ENCODE measurements around the gene OPCML. TPM values are rescaled to one million over a fixed set of nuclear protein-coding genes. Genes with fewer than 3 reads are reported as not detected.

Gene OPCML
- total and polyA plus RNA-seq, 7 experiments from 2014 or later: not detected

- DNase-seq (no peak), ATAC-seq (no peak)
- no peak overlapping the region for H3K4me3 ChIP-seq (ENCODE audit: low read length)
- Mint-ChIP-seq H3K27me3 (peaks cover 18 to 44% (median 44%) of the 10 kb centered on the region in 5 donors), H3K27ac (no peak overlapping the region), H3K4me1 (peaks cover 0 to 15% (median 3%) of the 10 kb centered on the region in 7 donors), H3K4me3 (no peak overlapping the region), H3K36me3 (no peaks in the 10 kb centered on the region), H3K9me3 (peaks cover 0 to 16% (median under 1%) of the 10 kb centered on the region in 11 donors)
- no peaks in the 10 kb centered on the region for H3K9me3 ChIP-seq (ENCODE audit: control insufficient read depth in 2 of 3, low read length in 3 of 3)
- ChIA-PET CTCF (no interaction called here), POLR2A (no interaction called here)
- intact Hi-C loops (cut with micrococcal nuclease): no loop called here
- no peak overlapping the region for H3K27ac ChIP-seq (ENCODE audit: low read depth, low read length)
- no peaks in the 10 kb centered on the region for H3K36me3 ChIP-seq (ENCODE audit: control insufficient read depth in 2 of 3, insufficient read depth in 3 of 3, low read length in 3 of 3)
- H3K27me3 ChIP-seq (ENCODE audit: control insufficient read depth in 2 of 2, insufficient read depth in 2 of 2, low read length in 2 of 2): no peaks in the 10 kb centered on the region
- no peaks in the 10 kb centered on the region for H3K4me1 ChIP-seq (ENCODE audit: control insufficient read depth in 2 of 2, insufficient read depth in 2 of 2, low read length in 2 of 2)
Observed at GRCh38 chr11:133086518-133086917, 445.8 kb downstream of the OPCML start.

- no peaks in the 10 kb centered on the region for H3K36me3 ChIP-seq (ENCODE audit: control insufficient read depth in 2 of 3, insufficient read depth in 3 of 3, low read length in 3 of 3)
- Mint-ChIP-seq H3K27me3 (peaks cover 27 to 61% (median 42%) of the 10 kb centered on the region in 5 donors), H3K4me3 (peak overlapping the region in 2 of 10 donors; percentile 15 to 47), H3K4me1 (peaks cover 0 to 15% (median 3%) of the 10 kb centered on the region in 7 donors), H3K9me3 (peaks cover 0 to 14% (median 3%) of the 10 kb centered on the region in 11 donors), H3K36me3 (peaks cover 0 to 4% (median 0%) of the 10 kb centered on the region in 5 donors), H3K27ac (no peak overlapping the region)
- DNase-seq (peak in 8 of 9 donors; percentile 5 to 83 (median 24)), ATAC-seq (peak; percentile 81)
- no peak overlapping the region for H3K4me3 ChIP-seq (ENCODE audit: low read length)
- no peaks in the 10 kb centered on the region for H3K27me3 ChIP-seq (ENCODE audit: control insufficient read depth in 2 of 2, insufficient read depth in 2 of 2, low read length in 2 of 2)
- ChIA-PET CTCF (no interaction called here), POLR2A (no interaction called here)
- intact Hi-C loops (cut with micrococcal nuclease): loop anchor here in 1 of 2 donors (2.0 kb wide), 1 partner anchor 80 kb away; no protein-coding TSS in a partner anchor
- peaks cover 0 to 5% (median 0%) of the 10 kb centered on the region in 3 experiments for H3K9me3 ChIP-seq (ENCODE audit: control insufficient read depth in 2 of 3, low read length in 3 of 3)
- no peak overlapping the region for H3K27ac ChIP-seq (ENCODE audit: low read depth, low read length)
- no peaks in the 10 kb centered on the region for H3K4me1 ChIP-seq (ENCODE audit: control insufficient read depth in 2 of 2, insufficient read depth in 2 of 2, low read length in 2 of 2)
Observed at GRCh38 chr11:133082841-133083488, 449.3 kb downstream of the OPCML start.

GRCh38 chr11:133082453-133082781 lies 449.9 kb downstream of the OPCML start:
- CTCF ChIA-PET: no interaction called here

GRCh38 chr11:133081730-133082452 lies 450.4 kb downstream of the OPCML start:
- CTCF ChIA-PET: no interaction called here

More at GRCh38 chr11:133082453-133082781, 449.9 kb downstream of the OPCML start:
- POLR2A ChIA-PET: no interaction called here
- Mint-ChIP-seq H3K36me3 (peaks cover 0 to 4% (median 0%) of the 10 kb centered on the region in 5 donors), H3K9me3 (peaks cover 0 to 14% (median 3%) of the 10 kb centered on the region in 11 donors), H3K4me3 (no peak overlapping the region), H3K27me3 (peaks cover 27 to 62% (median 43%) of the 10 kb centered on the region in 5 donors), H3K27ac (no peak overlapping the region), H3K4me1 (peaks cover 0 to 15% (median 3%) of the 10 kb centered on the region in 7 donors)
- H3K9me3 ChIP-seq (ENCODE audit: control insufficient read depth in 2 of 3, low read length in 3 of 3): peaks cover 0 to 5% (median 0%) of the 10 kb centered on the region in 3 experiments
- no peak overlapping the region for H3K4me3 ChIP-seq (ENCODE audit: low read length)
- intact Hi-C loops (cut with micrococcal nuclease): loop anchor here in 1 of 2 donors (2.0 kb wide), 1 partner anchor 80 kb away; no protein-coding TSS in a partner anchor
- ATAC-seq (no peak), DNase-seq (peak in 1 of 9 donors; percentile 38)
- H3K27me3 ChIP-seq (ENCODE audit: control insufficient read depth in 2 of 2, insufficient read depth in 2 of 2, low read length in 2 of 2): no peaks in the 10 kb centered on the region
- no peaks in the 10 kb centered on the region for H3K4me1 ChIP-seq (ENCODE audit: control insufficient read depth in 2 of 2, insufficient read depth in 2 of 2, low read length in 2 of 2)
- H3K27ac ChIP-seq (ENCODE audit: low read depth, low read length): no peak overlapping the region
- no peaks in the 10 kb centered on the region for H3K36me3 ChIP-seq (ENCODE audit: control insufficient read depth in 2 of 3, insufficient read depth in 3 of 3, low read length in 3 of 3)

GRCh38 chr11:133081020-133081419 lies 451.3 kb downstream of the OPCML start:
- no peaks in the 10 kb centered on the region for H3K36me3 ChIP-seq (ENCODE audit: control insufficient read depth in 2 of 3, insufficient read depth in 3 of 3, low read length in 3 of 3)
- ChIA-PET POLR2A (no interaction called here), CTCF (no interaction called here)
- H3K27me3 ChIP-seq (ENCODE audit: control insufficient read depth in 2 of 2, insufficient read depth in 2 of 2, low read length in 2 of 2): no peaks in the 10 kb centered on the region
- Mint-ChIP-seq H3K27me3 (peaks cover 27 to 52% (median 39%) of the 10 kb centered on the region in 5 donors), H3K27ac (no peak overlapping the region), H3K4me1 (peaks cover 0 to 15% (median 3%) of the 10 kb centered on the region in 7 donors), H3K36me3 (peaks cover 0 to 4% (median 0%) of the 10 kb centered on the region in 5 donors), H3K4me3 (no peak overlapping the region), H3K9me3 (peaks cover 0 to 14% (median 3%) of the 10 kb centered on the region in 11 donors)
- H3K4me1 ChIP-seq (ENCODE audit: control insufficient read depth in 2 of 2, insufficient read depth in 2 of 2, low read length in 2 of 2): no peaks in the 10 kb centered on the region
- intact Hi-C loops (cut with micrococcal nuclease): no loop called here
- DNase-seq (no peak), ATAC-seq (no peak)
- H3K27ac ChIP-seq (ENCODE audit: low read depth, low read length): no peak overlapping the region
- H3K9me3 ChIP-seq (ENCODE audit: control insufficient read depth in 2 of 3, low read length in 3 of 3): peaks cover 0 to 5% (median 0%) of the 10 kb centered on the region in 3 experiments
- no peak overlapping the region for H3K4me3 ChIP-seq (ENCODE audit: low read length)

More at GRCh38 chr11:133081730-133082452, 450.4 kb downstream of the OPCML start:
- Histone ChIP-seq H3K27me3 (ENCODE audit: control insufficient read depth in 2 of 2, insufficient read depth in 2 of 2, low read length in 2 of 2) (no peaks in the 10 kb centered on the region), H3K4me3 (ENCODE audit: low read length) (no peak overlapping the region), H3K4me1 (ENCODE audit: control insufficient read depth in 2 of 2, insufficient read depth in 2 of 2, low read length in 2 of 2) (no peaks in the 10 kb centered on the region), H3K9me3 (ENCODE audit: control insufficient read depth in 2 of 3, low read length in 3 of 3) (peaks cover 0 to 5% (median 0%) of the 10 kb centered on the region in 3 experiments), H3K36me3 (ENCODE audit: control insufficient read depth in 2 of 3, insufficient read depth in 3 of 3, low read length in 3 of 3) (no peaks in the 10 kb centered on the region), H3K27ac (ENCODE audit: low read depth, low read length) (no peak overlapping the region)
- DNase-seq: no peak
- peaks cover 0 to 4% (median 0%) of the 10 kb centered on the region in 5 donors for H3K36me3 Mint-ChIP-seq
- peaks cover 0 to 15% (median 3%) of the 10 kb centered on the region in 7 donors for H3K4me1 Mint-ChIP-seq
- H3K27me3 Mint-ChIP-seq: peaks cover 27 to 61% (median 47%) of the 10 kb centered on the region in 5 donors
- intact Hi-C loops (cut with micrococcal nuclease): loop anchor here in 1 of 2 donors (2.0 kb wide), 1 partner anchor 81 kb away; no protein-coding TSS in a partner anchor
- no peak overlapping the region for H3K4me3 Mint-ChIP-seq
- no peak overlapping the region for H3K27ac Mint-ChIP-seq
- H3K9me3 Mint-ChIP-seq: peaks cover 0 to 14% (median 3%) of the 10 kb centered on the region in 11 donors
- POLR2A ChIA-PET: no interaction called here
- ATAC-seq: no peak

GRCh38 chr11:133078591-133079404 lies 453.5 kb downstream of the OPCML start:
- no peaks in the 10 kb centered on the region for H3K36me3 ChIP-seq (ENCODE audit: control insufficient read depth in 2 of 3, insufficient read depth in 3 of 3, low read length in 3 of 3)
- POLR2A ChIA-PET: no interaction called here
- ATAC-seq: no peak
- DNase-seq: no peak
- peaks cover 0 to 6% (median 0%) of the 10 kb centered on the region in 11 donors for H3K9me3 Mint-ChIP-seq
- no peak overlapping the region for H3K4me3 ChIP-seq (ENCODE audit: low read length)
- H3K4me1 ChIP-seq (ENCODE audit: control insufficient read depth in 2 of 2, insufficient read depth in 2 of 2, low read length in 2 of 2): no peaks in the 10 kb centered on the region
- H3K9me3 ChIP-seq (ENCODE audit: control insufficient read depth in 2 of 3, low read length in 3 of 3): peaks cover 0 to 5% (median 0%) of the 10 kb centered on the region in 3 experiments
- intact Hi-C loops (cut with micrococcal nuclease): loop anchor here in 1 of 2 donors (1.0 kb wide), 1 partner anchor 757 kb away; no protein-coding TSS in a partner anchor
- H3K27me3 Mint-ChIP-seq: peaks cover 8 to 37% (median 18%) of the 10 kb centered on the region in 5 donors
- H3K36me3 Mint-ChIP-seq: peaks cover 0 to 4% (median 0%) of the 10 kb centered on the region in 5 donors
- no peak overlapping the region for H3K27ac ChIP-seq (ENCODE audit: low read depth, low read length)
- no peak overlapping the region for H3K4me3 Mint-ChIP-seq
- no peak overlapping the region for H3K27ac Mint-ChIP-seq
- CTCF ChIA-PET: no interaction called here
- peaks cover 0 to 3% (median 2%) of the 10 kb centered on the region in 7 donors for H3K4me1 Mint-ChIP-seq
- H3K27me3 ChIP-seq (ENCODE audit: control insufficient read depth in 2 of 2, insufficient read depth in 2 of 2, low read length in 2 of 2): no peaks in the 10 kb centered on the region

All from naive thymus-derived CD4-positive, alpha-beta T cell (primary cell).